ENCODE results near the gene CASK.

DNA sequence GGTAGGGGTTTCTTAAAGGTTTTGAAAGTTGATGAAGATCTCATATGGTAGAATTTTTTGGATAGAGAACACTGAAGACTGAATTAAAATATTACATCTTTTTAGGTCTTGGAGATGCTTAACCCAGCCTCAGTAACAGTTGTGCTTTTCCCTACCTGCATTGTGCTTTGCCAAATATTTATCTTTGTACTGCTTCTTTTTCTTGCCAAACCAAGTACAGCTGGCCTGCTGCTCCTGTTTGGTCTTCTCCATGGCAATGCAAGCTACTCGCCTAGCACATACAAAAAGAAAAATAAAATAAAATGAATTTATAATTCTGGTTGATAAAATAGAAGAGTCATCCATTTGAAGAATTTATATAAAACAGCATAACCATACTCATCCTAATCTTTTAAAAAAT lies 380.8 kb downstream of the CASK start:
- TF ChIP-seq RELA (CRISPR knock-in tag; IDR thresholded peaks at IDR 0.05; ENCODE audit: borderline replicate concordance) (no peak), ATF2 (CRISPR knock-in tag; IDR thresholded peaks at IDR 0.05; ENCODE audit: borderline replicate concordance, low read depth) (no peak), AR (CRISPR knock-in tag; IDR thresholded peaks at IDR 0.05) (no peak), CTCF (IDR thresholded peaks at IDR 0.05) (no peak), SP1 (CRISPR knock-in tag; conservative IDR thresholded peaks at IDR 0.05) (no peak), NR2C2 (CRISPR knock-in tag; IDR thresholded peaks at IDR 0.05) (no peak), E2F4 (CRISPR knock-in tag; IDR thresholded peaks at IDR 0.05; ENCODE audit: borderline replicate concordance, low read depth) (no peak), ZNF232 (CRISPR knock-in tag; IDR thresholded peaks at IDR 0.05) (no peak), FOXJ3 (CRISPR knock-in tag; IDR thresholded peaks at IDR 0.05; ENCODE audit: borderline replicate concordance) (no peak), ZBTB21 (CRISPR knock-in tag; IDR thresholded peaks at IDR 0.05; ENCODE audit: borderline replicate concordance) (no peak), E2F5 (CRISPR knock-in tag; IDR thresholded peaks at IDR 0.05) (no peak)
- TF ChIP-seq, protein P1, sequence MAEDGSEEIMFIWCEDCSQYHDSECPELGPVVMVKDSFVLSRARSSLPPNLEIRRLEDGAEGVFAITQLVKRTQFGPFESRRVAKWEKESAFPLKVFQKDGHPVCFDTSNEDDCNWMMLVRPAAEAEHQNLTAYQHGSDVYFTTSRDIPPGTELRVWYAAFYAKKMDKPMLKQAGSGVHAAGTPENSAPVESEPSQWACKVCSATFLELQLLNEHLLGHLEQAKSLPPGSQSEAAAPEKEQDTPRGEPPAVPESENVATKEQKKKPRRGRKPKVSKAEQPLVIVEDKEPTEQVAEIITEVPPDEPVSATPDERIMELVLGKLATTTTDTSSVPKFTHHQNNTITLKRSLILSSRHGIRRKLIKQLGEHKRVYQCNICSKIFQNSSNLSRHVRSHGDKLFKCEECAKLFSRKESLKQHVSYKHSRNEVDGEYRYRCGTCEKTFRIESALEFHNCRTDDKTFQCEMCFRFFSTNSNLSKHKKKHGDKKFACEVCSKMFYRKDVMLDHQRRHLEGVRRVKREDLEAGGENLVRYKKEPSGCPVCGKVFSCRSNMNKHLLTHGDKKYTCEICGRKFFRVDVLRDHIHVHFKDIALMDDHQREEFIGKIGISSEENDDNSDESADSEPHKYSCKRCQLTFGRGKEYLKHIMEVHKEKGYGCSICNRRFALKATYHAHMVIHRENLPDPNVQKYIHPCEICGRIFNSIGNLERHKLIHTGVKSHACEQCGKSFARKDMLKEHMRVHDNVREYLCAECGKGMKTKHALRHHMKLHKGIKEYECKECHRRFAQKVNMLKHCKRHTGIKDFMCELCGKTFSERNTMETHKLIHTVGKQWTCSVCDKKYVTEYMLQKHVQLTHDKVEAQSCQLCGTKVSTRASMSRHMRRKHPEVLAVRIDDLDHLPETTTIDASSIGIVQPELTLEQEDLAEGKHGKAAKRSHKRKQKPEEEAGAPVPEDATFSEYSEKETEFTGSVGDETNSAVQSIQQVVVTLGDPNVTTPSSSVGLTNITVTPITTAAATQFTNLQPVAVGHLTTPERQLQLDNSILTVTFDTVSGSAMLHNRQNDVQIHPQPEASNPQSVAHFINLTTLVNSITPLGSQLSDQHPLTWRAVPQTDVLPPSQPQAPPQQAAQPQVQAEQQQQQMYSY (CRISPR knock-in tag; IDR thresholded peaks at IDR 0.05) = no peak
- TF ChIP-seq, protein P2, sequence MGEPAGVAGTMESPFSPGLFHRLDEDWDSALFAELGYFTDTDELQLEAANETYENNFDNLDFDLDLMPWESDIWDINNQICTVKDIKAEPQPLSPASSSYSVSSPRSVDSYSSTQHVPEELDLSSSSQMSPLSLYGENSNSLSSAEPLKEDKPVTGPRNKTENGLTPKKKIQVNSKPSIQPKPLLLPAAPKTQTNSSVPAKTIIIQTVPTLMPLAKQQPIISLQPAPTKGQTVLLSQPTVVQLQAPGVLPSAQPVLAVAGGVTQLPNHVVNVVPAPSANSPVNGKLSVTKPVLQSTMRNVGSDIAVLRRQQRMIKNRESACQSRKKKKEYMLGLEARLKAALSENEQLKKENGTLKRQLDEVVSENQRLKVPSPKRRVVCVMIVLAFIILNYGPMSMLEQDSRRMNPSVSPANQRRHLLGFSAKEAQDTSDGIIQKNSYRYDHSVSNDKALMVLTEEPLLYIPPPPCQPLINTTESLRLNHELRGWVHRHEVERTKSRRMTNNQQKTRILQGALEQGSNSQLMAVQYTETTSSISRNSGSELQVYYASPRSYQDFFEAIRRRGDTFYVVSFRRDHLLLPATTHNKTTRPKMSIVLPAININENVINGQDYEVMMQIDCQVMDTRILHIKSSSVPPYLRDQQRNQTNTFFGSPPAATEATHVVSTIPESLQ (CRISPR knock-in tag; IDR thresholded peaks at IDR 0.05) = no peak

Data from WTC11 (cell line).